ENCODE measurements around the gene IPO11.
"Not testable (repeated sequence)": the region's sequence is repeated elsewhere in the genome, so short reads cannot be mapped to it uniquely, and the experiment has no call there.

The IPO11 gene

DNA sequence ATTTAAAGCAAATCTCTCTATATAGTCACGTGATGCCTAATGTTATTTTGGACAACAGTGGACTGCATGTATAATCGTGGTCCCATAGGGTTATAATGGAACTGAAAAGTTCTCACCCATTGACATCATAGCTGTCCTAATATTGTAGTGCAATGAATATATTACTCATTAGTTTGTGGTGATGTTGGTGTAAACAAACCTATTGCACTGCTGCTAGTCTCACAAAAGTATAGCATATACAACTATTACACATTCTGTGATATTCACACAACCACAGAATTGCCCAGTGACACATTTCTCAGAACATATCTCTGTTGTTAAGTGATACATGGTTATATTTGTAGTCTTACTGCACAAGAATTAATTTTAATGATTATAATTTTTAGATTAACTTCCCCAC lies 37.7 kb downstream of the IPO11 start:
- no peak for DNase-seq

GRCh38 chr5:62457071-62457470 lies 44.5 kb downstream of the IPO11 start:
- DNase-seq, result no peak

GRCh38 chr5:62460578-62460983 lies 48.0 kb downstream of the IPO11 start:
- no peak for DNase-seq

DNA sequence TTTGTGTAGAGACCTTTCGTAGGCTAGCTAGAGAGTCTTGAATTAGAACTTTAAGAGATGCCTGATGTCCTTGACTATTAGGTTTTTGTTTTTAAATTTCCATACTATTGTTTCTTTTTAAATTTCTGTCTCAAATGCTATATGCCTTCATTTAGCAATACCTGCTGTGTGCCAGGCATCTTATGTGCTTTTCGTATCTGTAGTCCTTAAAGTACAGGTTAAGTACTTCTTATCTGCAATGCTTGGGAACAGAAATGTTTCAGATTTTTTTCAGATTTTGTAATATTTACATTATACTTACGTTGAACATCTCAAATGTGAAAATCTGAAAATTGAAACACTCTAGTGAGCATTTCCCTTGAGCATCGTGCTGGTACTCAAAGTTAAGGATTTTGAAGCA lies 49.0 kb downstream of the IPO11 start:
- no peak for DNase-seq

- no peak for DNase-seq
Measured at GRCh38 chr5:62465985-62466925, 53.7 kb downstream of the IPO11 start.

DNA sequence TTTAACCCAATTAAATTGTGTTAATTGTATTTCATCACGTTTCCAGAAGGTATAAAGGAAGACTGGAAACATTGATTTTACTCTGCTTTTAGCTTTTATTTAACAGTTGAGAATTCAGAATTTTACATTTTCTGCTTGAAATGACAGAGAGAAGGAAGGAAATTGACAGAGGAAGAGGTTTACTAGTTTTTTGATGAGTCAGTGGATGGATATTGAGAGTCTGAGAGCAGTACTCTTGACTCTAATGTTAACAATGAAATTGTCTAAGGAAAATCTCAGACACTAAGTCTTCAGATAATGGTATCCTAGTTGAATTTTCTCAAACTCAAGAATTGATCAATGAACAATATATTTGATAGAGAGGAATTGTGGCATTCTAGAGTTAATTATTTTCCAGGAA lies 60.6 kb downstream of the IPO11 start:
- no peak for DNase-seq

GRCh38 chr5:62475072-62475471 lies 62.5 kb downstream of the IPO11 start:
- DNase-seq, result no peak

- no peak for DNase-seq
Measured at GRCh38 chr5:62477801-62478200, 65.2 kb downstream of the IPO11 start.

GRCh38 chr5:62483556-62483955 lies 71.0 kb downstream of the IPO11 start:
- no peak for DNase-seq

DNA sequence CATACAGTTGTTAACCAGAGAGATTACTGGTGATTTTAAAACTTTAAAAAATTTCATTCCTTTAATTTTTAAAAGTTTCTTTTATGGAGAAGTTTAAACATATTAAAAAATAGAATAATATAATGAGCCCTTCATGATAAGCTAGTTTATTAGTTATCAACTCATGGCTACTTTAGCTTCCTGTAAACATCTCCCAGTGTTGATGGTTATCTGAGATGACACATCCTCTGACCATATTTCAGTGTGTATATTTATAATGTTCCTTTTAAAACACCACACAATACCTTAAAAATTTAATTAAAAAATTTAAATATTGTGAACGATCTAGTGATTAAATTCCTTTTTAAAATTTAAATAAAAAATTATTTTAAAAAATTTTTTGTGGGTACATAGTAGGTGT lies 74.1 kb downstream of the IPO11 start:
- DNase-seq, result no peak

- no peak for DNase-seq
Measured at GRCh38 chr5:62488531-62488930, 76.0 kb downstream of the IPO11 start.

DNA sequence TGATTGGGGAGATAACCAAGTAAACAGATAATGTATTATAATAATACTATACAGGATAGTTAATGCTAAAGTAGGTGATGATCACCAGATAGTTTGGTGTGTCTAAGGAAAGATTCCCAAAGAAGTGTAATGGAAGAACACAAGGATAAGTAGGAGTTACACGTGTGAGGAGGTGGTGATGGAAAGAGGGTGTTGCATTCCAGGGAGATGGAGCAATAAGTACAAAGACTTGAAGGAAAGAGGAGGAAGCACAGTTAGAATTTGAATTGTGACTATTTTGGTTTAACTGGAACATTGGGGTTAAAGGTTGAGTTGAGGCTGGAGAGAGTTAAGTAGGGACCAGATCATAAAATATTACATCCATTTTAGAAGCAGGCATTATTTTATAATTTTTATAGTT lies 76.9 kb downstream of the IPO11 start:
- no peak for DNase-seq

GRCh38 chr5:62494772-62495171 lies 82.2 kb downstream of the IPO11 start:
- no peak for DNase-seq

- DNase-seq, result no peak
Measured at GRCh38 chr5:62496876-62497275, 84.3 kb downstream of the IPO11 start.

DNA sequence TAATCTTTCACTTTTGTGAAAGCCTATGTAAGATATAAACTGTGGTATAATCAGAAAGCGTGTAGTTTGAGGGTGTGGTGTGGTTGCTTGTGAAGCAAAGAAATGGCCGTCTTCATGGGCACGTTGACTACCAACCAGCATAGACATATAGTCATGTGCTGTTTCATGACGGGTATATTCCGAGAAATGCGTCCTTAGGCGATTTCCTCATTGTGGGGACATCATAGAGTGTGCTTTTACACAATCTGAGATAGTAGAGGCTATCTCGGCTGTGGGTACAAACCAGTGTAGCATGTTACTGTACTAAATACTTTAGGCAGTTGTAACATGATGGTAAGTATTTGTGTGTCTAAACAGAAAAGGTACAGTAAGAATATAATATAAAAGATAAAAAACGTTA lies 86.4 kb downstream of the IPO11 start:
- no peak for DNase-seq

GRCh38 chr5:62499756-62500155 lies 87.2 kb downstream of the IPO11 start:
- no peak for DNase-seq

- no peak for DNase-seq
Measured at GRCh38 chr5:62502456-62503101, 90.0 kb downstream of the IPO11 start.

GRCh38 chr5:62504129-62504528 lies 91.6 kb downstream of the IPO11 start:
- no peak for DNase-seq

- no peak for DNase-seq
Measured at GRCh38 chr5:62506659-62507460, 94.3 kb downstream of the IPO11 start.

DNA sequence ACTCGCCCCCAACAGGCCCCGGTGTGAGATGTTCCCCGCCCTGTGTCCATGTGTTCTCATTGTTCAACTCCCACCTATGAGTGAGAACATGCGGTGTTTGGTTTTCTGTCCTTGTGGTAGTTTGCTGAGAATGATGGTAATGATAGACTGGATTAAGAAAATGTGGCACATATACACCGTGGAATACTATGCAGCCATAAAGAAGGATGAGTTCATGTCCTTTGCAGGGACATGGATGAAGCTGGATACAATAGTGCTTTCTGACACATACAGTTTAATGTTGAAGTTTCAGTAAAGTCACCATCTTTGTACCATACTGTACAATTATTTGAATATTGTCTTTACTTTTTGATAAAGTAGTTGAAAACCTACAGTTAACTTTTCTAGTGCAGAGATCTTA lies 96.2 kb downstream of the IPO11 start:
- not testable (repeated sequence) for DNase-seq

- DNase-seq, result no peak
Measured at GRCh38 chr5:62509806-62510205, 97.2 kb downstream of the IPO11 start.

- DNase-seq, result not testable (repeated sequence)
Measured at GRCh38 chr5:62513085-62513484, 100.5 kb downstream of the IPO11 start.

DNA sequence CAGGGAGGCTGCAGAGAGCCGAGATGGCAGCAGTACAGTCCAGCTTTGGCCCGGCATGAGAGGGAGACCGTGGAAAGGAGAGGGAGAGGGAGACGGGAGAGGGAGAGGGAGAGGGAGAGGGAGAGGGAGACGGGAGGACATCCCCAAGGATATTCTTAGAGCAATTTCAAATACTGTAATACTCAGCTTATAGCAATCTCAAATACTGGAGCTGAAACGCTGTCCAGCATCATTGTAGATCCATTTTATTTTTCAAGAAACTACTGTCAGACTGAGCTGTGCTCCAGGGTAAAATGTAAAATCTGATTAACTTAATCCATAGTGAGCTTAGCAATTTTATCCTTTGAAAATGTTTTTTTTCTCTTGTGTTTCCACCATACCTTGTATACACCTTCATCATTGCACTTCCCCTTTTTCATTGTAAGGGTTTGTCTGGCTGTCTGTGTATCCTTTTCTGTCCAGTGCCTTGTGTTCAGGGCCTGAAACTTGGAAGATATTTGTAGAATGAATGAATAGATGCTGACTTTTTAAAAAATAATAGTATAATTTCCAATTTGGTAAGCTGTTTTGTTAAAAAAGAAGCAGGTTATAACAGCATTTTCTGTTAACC lies 102.1 kb downstream of the IPO11 start:
- no peak for DNase-seq
